Activated CD8-positive, alpha-beta memory T cell treated with anti-CD3 and anti-CD28 coated beads, Interleukin-2, amount 10 ng/mL, durations not matched to agents 7 days and 5 days (primary cell): ENCODE data around the gene MARK1. TPM values are rescaled to one million over a fixed set of nuclear protein-coding genes. Genes with fewer than 3 reads are reported as not detected.

ENCODE experiments used
- ATAC-seq: fragments of 150-1000 bp; cut with Tn5 transposase; one replicate; pipeline ENCODE4 v1.10.0; 2021; ENCODE audit warnings: moderate library complexity
- CTCF ChIA-PET: fragments of 350-600 bp; sonication (Branson Sonifier 250); formaldehyde crosslinking; loops from one replicate; lab custom pipeline; 2021; ENCODE audit warnings: antibody characterized with exemption; lab: Charles Lee
- DNase-seq: peaks from one replicate; pipeline ENCODE4 v3.0.0-alpha.2; 2020
- H3K27ac Mint-ChIP-seq: one replicate; pipeline ENCODE4 v1.8.0; 2021; ENCODE audit warnings: mild to moderate bottlenecking, mixed read lengths
- H3K27me3 Mint-ChIP-seq: one replicate; pipeline ENCODE4 v1.8.0; 2021; ENCODE audit warnings: mixed read lengths
- H3K36me3 Mint-ChIP-seq: one replicate; pipeline ENCODE4 v1.8.0; 2021; ENCODE audit warnings: mild to moderate bottlenecking, mixed read lengths
- H3K4me1 Mint-ChIP-seq: one replicate; pipeline ENCODE4 v1.8.0; 2021; ENCODE audit warnings: mixed read lengths
- H3K4me3 Mint-ChIP-seq: one replicate; pipeline ENCODE4 v1.8.0; 2021; ENCODE audit warnings: mild to moderate bottlenecking, moderate library complexity, mixed read lengths
- H3K9me3 Mint-ChIP-seq: one replicate; pipeline ENCODE4 v1.8.0; 2022; ENCODE audit warnings: low read depth, mixed read lengths
- total RNA-seq, 2 experiments: library from RNA; stranded (reverse); gene quantifications; one replicate each; pipeline ENCODE4 v1.2.3, GENCODE V29; 2021

Gene MARK1
- total RNA-seq, 2 experiments from 2014 or later, result not detected

- Mint-ChIP-seq H3K4me1 (peaks cover 7% of the 10 kb centered on the region), H3K27ac (no peak overlapping the region), H3K36me3 (no peaks in the 10 kb centered on the region), H3K27me3 (peaks cover 13% of the 10 kb centered on the region), H3K4me3 (no peak overlapping the region), H3K9me3 (no peaks in the 10 kb centered on the region)
- no peak for ATAC-seq
- CTCF ChIA-PET, result interaction anchor here (1.1 kb wide), 1 partner anchor 27 kb away, joined by 3 read pairs; no protein-coding TSS in a partner anchor
- DNase-seq, result no peak
These were observed 178.5 kb downstream of the MARK1 start for GRCh38 chr1:220706480-220706879.

GRCh38 chr1:220707160-220707559 lies 179.2 kb downstream of the MARK1 start:
- H3K9me3 Mint-ChIP-seq, result no peaks in the 10 kb centered on the region
- H3K27me3 Mint-ChIP-seq, result peaks cover 11% of the 10 kb centered on the region
- H3K27ac Mint-ChIP-seq, result no peak overlapping the region
- no peaks in the 10 kb centered on the region for H3K36me3 Mint-ChIP-seq
- CTCF ChIA-PET, result no interaction called here
- H3K4me3 Mint-ChIP-seq, result no peak overlapping the region
- DNase-seq (no peak), ATAC-seq (no peak)
- peaks cover 3% of the 10 kb centered on the region for H3K4me1 Mint-ChIP-seq

GRCh38 chr1:220708244-220708643 lies 180.3 kb downstream of the MARK1 start:
- Mint-ChIP-seq H3K4me3 (no peak overlapping the region), H3K36me3 (no peaks in the 10 kb centered on the region), H3K9me3 (no peaks in the 10 kb centered on the region), H3K27ac (no peak overlapping the region), H3K4me1 (peaks cover 1% of the 10 kb centered on the region), H3K27me3 (peaks cover 2% of the 10 kb centered on the region)
- CTCF ChIA-PET, result no interaction called here
- ATAC-seq, result no peak
- DNase-seq, result no peak

DNA sequence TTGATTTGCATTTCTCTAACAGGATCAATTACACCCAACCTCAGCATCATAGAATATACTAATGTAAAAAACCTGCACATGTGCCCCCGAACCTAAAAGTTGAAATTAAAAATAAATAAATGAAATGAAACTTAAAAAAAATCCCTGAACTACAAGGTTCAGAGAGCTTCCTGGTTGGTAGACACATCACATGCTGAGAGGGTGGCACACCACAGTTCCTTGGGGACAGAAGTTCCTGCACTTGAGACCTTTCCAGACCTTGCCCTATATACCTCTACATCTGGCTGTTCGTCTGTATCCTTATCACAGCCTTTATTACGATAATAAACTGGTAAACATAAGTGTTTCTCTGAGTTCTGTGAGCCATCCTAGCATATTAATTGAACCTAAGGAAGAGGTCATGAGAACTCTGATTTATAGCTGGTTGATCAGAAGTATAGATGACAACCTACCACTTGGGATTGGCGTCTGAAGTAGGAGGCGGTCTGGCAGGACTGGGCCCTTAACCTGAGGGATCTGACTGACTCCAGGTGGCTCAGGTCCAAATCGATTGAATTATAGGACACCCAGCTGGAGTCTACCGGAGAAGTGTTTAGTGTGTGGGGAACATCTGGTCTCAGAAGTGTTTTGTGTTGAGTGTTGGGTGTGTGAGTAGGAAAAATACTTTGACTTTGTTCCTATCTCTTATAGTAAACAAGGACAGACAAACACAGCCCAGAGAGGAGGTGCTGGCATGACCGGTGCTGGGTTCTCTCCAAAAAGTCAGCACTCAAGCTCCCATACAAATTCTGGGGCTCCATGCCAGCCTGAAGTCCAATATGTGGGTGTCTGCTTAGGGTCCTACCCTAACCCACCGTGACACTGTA lies 181.2 kb downstream of the MARK1 start:
- Mint-ChIP-seq H3K27ac (no peak overlapping the region), H3K9me3 (no peaks in the 10 kb centered on the region), H3K4me1 (peaks cover 1% of the 10 kb centered on the region), H3K4me3 (no peak overlapping the region), H3K27me3 (no peaks in the 10 kb centered on the region), H3K36me3 (no peaks in the 10 kb centered on the region)
- ATAC-seq (no peak), DNase-seq (no peak)
- CTCF ChIA-PET, result no interaction called here

DNA sequence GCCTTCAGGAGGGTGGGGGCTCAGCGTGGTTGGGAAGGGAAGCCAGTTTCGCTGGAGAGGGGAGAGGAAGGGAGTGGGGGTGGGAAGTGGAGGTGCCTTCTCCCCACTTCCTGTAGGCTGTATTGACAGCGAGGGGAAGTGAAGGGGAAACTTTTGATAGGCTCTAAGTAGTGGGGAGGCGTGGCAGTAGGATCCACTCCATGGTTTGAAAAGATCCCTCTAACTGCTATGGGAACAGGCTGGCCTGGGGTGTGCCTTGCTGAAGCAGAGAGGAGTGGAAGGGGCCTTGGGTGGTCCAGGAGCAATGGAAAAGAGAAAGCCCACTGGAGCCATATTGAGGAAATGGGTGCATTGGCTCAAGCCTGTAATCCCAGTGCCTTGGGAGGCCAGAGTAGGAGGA lies 182.4 kb downstream of the MARK1 start:
- no peaks in the 10 kb centered on the region for H3K36me3 Mint-ChIP-seq
- H3K4me1 Mint-ChIP-seq, result peaks cover 1% of the 10 kb centered on the region
- DNase-seq (no peak), ATAC-seq (no peak)
- H3K27me3 Mint-ChIP-seq, result no peaks in the 10 kb centered on the region
- peaks cover under 1% of the 10 kb centered on the region for H3K9me3 Mint-ChIP-seq
- CTCF ChIA-PET, result no interaction called here
- H3K27ac Mint-ChIP-seq, result no peak overlapping the region
- H3K4me3 Mint-ChIP-seq, result no peak overlapping the region

DNA sequence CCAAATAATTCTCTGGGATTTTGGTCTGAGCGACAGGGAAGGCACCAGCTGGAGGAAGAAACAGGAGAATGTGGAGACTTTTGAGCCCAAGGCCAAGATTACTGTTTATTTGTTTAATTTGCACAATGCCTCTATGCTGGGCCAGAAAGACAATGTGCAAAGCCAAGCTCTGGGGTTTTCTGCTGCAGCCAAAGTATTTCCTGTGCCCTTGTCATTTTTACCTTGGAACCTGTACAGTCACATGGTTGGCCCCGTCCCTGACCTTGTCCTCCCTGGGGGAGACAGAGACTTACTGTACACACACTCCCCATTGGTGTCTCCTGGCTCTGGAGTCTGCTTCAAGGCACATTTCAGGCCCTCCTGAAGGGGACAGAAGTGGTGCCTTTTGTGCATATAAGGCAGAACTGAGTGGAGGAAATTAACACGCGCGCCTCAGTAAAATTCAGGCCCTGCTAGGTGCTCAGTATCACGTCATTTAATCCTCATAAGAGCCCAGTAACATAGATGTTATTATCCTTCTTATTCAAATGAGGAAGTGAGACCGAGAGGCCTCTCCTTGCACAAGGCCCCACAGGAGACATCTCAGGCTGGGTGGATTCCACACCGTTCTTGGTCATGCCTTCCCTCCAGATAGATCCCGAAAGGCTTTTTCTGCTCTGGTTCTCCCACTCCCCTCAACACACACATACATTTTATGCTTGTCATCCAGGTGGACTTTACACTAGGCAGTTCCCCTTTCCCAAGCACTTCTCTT lies 183.3 kb downstream of the MARK1 start:
- H3K36me3 Mint-ChIP-seq, result no peaks in the 10 kb centered on the region
- ATAC-seq, result no peak

More for the DNA sequence above, 183.3 kb downstream of the MARK1 start:
- no peaks in the 10 kb centered on the region for H3K27me3 Mint-ChIP-seq
- peaks cover 1% of the 10 kb centered on the region for H3K4me1 Mint-ChIP-seq
- DNase-seq, result no peak
- H3K27ac Mint-ChIP-seq, result no peak overlapping the region
- no peak overlapping the region for H3K4me3 Mint-ChIP-seq
- peaks cover 4% of the 10 kb centered on the region for H3K9me3 Mint-ChIP-seq
- CTCF ChIA-PET, result no interaction called here

Other genes starting within 250 kb of the MARK1 start
- under 1 TPM; 0.12 to 0.16 TPM for gene C1orf115, start 162.2 kb downstream of the MARK1 start, total RNA-seq
- gene MTARC2, start 220.2 kb downstream of the MARK1 start, total RNA-seq, result not detected